Measurements from ENCODE around the gene HMGCS2.

DNA sequence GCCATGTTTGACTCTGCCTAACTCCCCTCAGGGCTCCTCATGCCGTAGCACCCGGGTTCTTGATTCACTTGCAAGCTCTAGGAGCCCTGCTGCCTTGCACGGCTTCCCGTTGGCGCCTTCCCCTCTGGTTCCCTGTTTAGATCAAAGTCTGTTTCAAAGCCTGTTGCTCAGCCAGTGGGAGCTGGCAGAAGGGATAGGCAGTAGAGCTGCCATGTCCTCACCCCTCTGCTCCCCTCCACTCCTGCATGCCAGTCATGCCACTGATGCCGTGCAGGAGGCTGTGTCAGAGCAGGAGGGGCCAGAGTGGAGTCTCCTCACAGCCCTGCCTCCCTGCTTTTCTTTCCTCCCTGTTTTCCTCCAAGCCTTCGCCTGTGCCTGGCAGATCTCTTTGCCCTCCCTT, 26.5 kb downstream of the HMGCS2 start:
- TF ChIP-seq POLR2A (conservative IDR thresholded peaks at IDR 0.05) = no peak
- TF ChIP-seq SRF (CRISPR knock-in tag; IDR thresholded peaks at IDR 0.05) = no peak
- TF ChIP-seq MYNN (IDR thresholded peaks at IDR 0.05) = no peak
- no peak for TF ChIP-seq MYNN (CRISPR knock-in tag; IDR thresholded peaks at IDR 0.05)
- TF ChIP-seq, protein P1, sequence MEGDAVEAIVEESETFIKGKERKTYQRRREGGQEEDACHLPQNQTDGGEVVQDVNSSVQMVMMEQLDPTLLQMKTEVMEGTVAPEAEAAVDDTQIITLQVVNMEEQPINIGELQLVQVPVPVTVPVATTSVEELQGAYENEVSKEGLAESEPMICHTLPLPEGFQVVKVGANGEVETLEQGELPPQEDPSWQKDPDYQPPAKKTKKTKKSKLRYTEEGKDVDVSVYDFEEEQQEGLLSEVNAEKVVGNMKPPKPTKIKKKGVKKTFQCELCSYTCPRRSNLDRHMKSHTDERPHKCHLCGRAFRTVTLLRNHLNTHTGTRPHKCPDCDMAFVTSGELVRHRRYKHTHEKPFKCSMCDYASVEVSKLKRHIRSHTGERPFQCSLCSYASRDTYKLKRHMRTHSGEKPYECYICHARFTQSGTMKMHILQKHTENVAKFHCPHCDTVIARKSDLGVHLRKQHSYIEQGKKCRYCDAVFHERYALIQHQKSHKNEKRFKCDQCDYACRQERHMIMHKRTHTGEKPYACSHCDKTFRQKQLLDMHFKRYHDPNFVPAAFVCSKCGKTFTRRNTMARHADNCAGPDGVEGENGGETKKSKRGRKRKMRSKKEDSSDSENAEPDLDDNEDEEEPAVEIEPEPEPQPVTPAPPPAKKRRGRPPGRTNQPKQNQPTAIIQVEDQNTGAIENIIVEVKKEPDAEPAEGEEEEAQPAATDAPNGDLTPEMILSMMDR (IDR thresholded peaks at IDR 0.05 in 2 of 3, conservative IDR thresholded peaks at IDR 0.05 in 1 of 3; ENCODE audit: insufficient read depth in 2 of 3, low read depth in 1 of 3, low read length in 3 of 3) = no peak
- no peak for TF ChIP-seq FOXK2 (conservative IDR thresholded peaks at IDR 0.05 in 1 of 2, IDR thresholded peaks at IDR 0.05 in 1 of 2; ENCODE audit: low read depth in 2 of 2)
- no peak for TF ChIP-seq YY1 (IDR thresholded peaks at IDR 0.05; ENCODE audit: borderline replicate concordance in 1 of 3, control insufficient read depth in 1 of 3, extremely low read depth in 1 of 3, insufficient read depth in 3 of 3, insufficient read length in 1 of 3, insufficient replicate concordance in 2 of 3, low read depth in 1 of 3, low read length in 2 of 3)
- TF ChIP-seq JUNB (CRISPR knock-in tag; conservative IDR thresholded peaks at IDR 0.05) = no peak
- TF ChIP-seq MAZ (CRISPR knock-in tag; conservative IDR thresholded peaks at IDR 0.05 in 1 of 2, IDR thresholded peaks at IDR 0.05 in 1 of 2) = no peak
- no peak for TF ChIP-seq NR2C2 (CRISPR knock-in tag; IDR thresholded peaks at IDR 0.05)
- TF ChIP-seq NR2C2 (tag; IDR thresholded peaks at IDR 0.05) = no peak
- TF ChIP-seq NFE2L1 (tag; IDR thresholded peaks at IDR 0.05; ENCODE audit: borderline replicate concordance, low read depth) = no peak
- TF ChIP-seq CHD4 (IDR thresholded peaks at IDR 0.05; ENCODE audit: insufficient read depth, insufficient replicate concordance, low read depth, low read length, poor library complexity, severe bottlenecking) = no peak
- TF ChIP-seq PHB (CRISPR knock-in tag; IDR thresholded peaks at IDR 0.05) = no peak

Measured in K562 (cell line).